Activated CD8-positive, alpha-beta memory T cell treated with anti-CD3 and anti-CD28 coated beads, Interleukin-2, amount 50 U/mL, for 4 hours (primary cell): ENCODE measurements around the gene NCOA4.
A peak's percentile ranks its signal among the peaks of the same experiment; 100 is the strongest.
"Not testable (repeated sequence)": the region's sequence is repeated elsewhere in the genome, so short reads cannot be mapped to it uniquely, and the experiment has no call there.

ENCODE experiments used
- DNase-seq: peaks from one replicate; pipeline ENCODE4 v3.0.0-alpha.2; 2020

The NCOA4 gene

DNA sequence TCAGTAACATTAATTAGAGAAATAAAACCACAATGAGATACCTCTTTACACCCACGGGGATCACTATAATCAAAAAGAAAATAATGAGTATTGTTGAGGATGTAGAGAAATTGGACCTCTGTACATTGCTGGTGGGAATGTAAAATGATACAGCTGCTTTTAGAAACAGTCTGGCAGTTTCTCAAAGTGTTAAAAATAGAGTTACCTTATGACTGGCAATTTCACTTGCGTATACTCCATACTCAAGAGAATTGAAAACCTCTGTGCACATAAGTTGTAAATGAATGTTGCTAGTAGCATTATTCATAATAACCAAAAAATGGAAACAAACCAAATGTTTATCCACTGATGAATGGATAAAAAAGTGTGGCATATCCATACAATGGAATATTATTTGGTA, 51.9 kb downstream of the NCOA4 start:
- not testable (repeated sequence) for DNase-seq

DNA sequence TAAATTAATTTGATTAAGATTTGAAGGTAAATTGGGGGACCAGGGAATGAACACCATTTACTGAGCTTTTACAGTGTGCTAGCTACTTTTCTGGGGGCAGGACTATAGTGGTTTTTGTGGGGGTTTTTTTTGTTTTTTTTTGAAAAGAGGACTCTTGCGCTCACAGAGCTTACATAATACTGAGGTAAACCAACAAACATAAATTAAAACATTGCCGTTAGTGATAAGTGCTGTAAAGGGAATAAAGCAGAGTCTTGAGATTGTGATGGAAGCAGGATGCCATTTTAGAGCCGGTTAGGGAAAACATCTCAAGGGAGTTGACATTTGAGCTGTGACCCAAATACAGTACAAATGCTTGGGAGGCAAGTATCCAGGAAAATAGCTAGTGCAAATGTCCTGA, 56.4 kb downstream of the NCOA4 start:
- not testable (repeated sequence) for DNase-seq

- DNase-seq, result not testable (repeated sequence)
These were observed 57.6 kb downstream of the NCOA4 start for GRCh38 chr10:45972813-45973169.

DNA sequence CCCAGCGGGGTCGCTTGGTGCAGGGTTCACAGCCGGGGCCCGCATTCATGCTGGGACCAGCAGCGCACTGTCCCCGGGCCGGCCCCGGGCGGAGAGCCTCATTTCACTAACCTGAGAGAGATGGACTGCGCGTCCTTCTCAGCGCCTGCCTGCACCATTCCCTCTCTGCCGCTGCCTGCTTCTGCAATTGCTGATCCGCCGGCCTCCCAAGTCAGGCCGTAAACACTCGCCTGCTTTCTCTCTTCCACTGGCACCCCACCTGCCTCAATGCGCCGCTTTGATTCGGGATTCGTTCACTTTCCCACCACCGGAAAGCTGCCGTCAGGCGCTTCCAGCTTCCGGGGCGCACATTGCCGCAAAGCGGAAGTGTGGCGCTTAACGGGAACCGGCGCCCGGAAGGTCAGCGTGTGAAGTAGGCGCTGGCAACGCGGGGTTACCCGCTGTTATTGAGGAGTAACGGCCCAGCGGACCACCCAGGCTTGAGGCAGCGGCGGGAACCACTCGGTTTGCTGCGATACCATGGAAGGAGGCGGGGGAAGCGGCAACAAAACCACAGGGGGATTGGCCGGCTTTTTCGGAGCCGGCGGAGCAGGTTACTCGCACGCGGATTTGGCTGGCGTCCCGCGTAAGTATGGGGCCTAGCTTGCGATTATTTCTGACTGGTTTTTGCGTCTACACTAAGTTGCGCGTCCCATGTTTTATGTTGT, 58.2 kb downstream of the NCOA4 start, which contains the start of gene TIMM23:
Gene TIMM23, plus strand, starts transcription at position 384 of the 707 bp plus-strand sequence. Its CDS starts 136 bp downstream, at position 520.
- peak; percentile 85 for DNase-seq

DNA sequence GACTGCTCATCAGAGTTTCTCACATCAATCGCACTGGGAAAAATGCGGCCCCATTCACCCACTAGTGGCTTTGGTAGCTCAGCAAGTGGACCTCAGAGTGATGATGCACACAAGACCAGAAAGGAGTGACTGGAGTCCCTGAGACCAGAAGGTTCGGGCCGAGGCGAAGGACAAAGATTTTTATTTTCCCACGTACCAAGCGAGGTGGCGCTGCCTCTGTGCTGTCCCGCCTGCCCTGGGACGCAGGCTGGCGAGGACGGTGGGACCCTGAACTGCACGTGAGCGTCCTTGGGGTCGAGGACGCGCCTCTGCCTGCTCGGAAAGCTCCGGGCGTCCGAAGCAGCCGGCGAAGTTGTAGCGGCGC, 58.7 kb downstream of the NCOA4 start:
- DNase-seq, result not testable (repeated sequence)

- DNase-seq, result not testable (repeated sequence)
These were observed 59.4 kb downstream of the NCOA4 start for GRCh38 chr10:45971019-45971418.

- DNase-seq, result not testable (repeated sequence)
These were observed 67.6 kb downstream of the NCOA4 start for GRCh38 chr10:45962686-45963452.

- DNase-seq, result not testable (repeated sequence)
These were observed 72.5 kb downstream of the NCOA4 start for GRCh38 chr10:45957928-45958327.

- DNase-seq, result not testable (repeated sequence)
These were observed 73.8 kb downstream of the NCOA4 start for GRCh38 chr10:45956634-45957033.
